C4-2B (cell line): ENCODE results near the gene LBHD2.

ENCODE experiments used
- ZFX ChIP-seq: fragments of 450-650 bp; IDR thresholded peaks from 2 replicates; pipeline ENCODE4 v1.6.1; 2017
- TF ChIP-seq, protein P1 (sequence below): fragments of 450-650 bp; conservative IDR thresholded peaks from 2 replicates; pipeline ENCODE4 v1.5.1; 2017; ENCODE audit warnings: mild to moderate bottlenecking

DNA sequence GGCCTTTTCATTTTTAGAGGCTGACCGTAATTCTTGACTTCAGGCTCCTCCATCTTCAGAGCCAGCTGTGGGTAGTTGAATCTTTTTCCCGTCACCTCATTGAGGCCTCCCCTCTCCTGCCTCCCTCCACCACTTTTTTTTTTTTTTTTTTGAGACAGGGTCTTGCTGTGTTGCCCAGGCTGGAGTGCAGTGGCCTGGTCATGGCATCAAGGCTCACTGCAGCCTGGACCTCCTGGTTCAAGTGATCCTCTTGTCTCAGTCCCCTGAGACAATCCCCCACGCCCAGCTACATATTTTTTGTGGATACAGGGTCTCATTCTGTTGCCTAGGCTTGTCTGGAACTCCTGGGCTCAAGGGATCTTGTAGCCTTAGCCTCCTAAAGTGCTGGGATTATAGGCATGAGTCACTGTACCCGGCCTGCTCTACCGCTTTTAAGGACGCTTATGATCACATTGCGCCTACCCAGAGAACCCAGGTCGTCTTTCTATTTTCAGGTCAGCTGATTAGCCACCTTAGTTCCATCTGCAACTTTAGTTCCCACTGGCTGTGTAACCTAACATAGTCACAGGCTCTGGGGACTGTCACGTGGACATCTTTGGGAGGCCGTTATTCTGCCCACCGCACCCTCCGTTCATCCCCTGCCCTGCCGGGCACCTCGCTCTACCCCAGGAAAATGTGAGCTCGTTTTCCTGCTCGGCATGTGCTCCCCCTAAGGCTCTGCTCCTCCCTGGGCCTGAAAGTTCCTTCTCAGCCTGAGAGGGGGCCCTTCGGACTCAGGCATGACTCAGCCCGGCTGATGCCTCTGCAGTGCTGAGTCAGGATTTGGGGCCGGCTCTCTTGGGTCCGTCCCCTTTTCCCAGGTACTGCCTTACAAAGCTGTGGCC, 52.6 kb downstream of the LBHD2 start:
- TF ChIP-seq, protein P1, sequence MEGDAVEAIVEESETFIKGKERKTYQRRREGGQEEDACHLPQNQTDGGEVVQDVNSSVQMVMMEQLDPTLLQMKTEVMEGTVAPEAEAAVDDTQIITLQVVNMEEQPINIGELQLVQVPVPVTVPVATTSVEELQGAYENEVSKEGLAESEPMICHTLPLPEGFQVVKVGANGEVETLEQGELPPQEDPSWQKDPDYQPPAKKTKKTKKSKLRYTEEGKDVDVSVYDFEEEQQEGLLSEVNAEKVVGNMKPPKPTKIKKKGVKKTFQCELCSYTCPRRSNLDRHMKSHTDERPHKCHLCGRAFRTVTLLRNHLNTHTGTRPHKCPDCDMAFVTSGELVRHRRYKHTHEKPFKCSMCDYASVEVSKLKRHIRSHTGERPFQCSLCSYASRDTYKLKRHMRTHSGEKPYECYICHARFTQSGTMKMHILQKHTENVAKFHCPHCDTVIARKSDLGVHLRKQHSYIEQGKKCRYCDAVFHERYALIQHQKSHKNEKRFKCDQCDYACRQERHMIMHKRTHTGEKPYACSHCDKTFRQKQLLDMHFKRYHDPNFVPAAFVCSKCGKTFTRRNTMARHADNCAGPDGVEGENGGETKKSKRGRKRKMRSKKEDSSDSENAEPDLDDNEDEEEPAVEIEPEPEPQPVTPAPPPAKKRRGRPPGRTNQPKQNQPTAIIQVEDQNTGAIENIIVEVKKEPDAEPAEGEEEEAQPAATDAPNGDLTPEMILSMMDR, result no peak
- TF ChIP-seq ZFX, result no peak
